Kidney epithelial cell (primary cell): ENCODE data around the gene NLGN2. TPM values are rescaled to one million over a fixed set of nuclear protein-coding genes. Genes with fewer than 3 reads are reported as not detected.
"Not testable (repeated sequence)": the region's sequence is repeated elsewhere in the genome, so short reads cannot be mapped to it uniquely, and the experiment has no call there.

ENCODE experiments used
- DNase-seq: peaks from one replicate; pipeline ENCODE4 v3.0.0-alpha.2; 2010; ENCODE audit warnings: low read depth
- H3K27me3 ChIP-seq: 2 replicates; pipeline ENCODE4 v1.6.0; 2011; ENCODE audit warnings: low read length; ENCODE audit not compliant: control insufficient read depth, insufficient read depth
- H3K36me3 ChIP-seq: 2 replicates; pipeline ENCODE4 v1.5.1; 2011; ENCODE audit warnings: low read length; ENCODE audit not compliant: control insufficient read depth, insufficient read depth
- H3K4me3 ChIP-seq: 2 replicates; pipeline ENCODE4 v1.5.1; 2011; ENCODE audit warnings: low read depth, mild to moderate bottlenecking, control low read depth, low read length
- total RNA-seq: library from RNA; depleted of rRNA; stranded (reverse); fragments of >200 nt; gene quantifications from 2 replicates; pipeline ENCODE4 v1.2.3, GENCODE V29; 2015
- TF ChIP-seq, protein P1 (sequence below): IDR thresholded peaks from 2 replicates; pipeline ENCODE4 v1.5.1; 2011; ENCODE audit warnings: mild to moderate bottlenecking, moderate library complexity, low read length, control low read depth, inconsistent platforms; ENCODE audit not compliant: insufficient read depth, poor library complexity, severe bottlenecking

Gene NLGN2
- total RNA-seq: 8.3 and 8.4 TPM in 2 replicates

DNA sequence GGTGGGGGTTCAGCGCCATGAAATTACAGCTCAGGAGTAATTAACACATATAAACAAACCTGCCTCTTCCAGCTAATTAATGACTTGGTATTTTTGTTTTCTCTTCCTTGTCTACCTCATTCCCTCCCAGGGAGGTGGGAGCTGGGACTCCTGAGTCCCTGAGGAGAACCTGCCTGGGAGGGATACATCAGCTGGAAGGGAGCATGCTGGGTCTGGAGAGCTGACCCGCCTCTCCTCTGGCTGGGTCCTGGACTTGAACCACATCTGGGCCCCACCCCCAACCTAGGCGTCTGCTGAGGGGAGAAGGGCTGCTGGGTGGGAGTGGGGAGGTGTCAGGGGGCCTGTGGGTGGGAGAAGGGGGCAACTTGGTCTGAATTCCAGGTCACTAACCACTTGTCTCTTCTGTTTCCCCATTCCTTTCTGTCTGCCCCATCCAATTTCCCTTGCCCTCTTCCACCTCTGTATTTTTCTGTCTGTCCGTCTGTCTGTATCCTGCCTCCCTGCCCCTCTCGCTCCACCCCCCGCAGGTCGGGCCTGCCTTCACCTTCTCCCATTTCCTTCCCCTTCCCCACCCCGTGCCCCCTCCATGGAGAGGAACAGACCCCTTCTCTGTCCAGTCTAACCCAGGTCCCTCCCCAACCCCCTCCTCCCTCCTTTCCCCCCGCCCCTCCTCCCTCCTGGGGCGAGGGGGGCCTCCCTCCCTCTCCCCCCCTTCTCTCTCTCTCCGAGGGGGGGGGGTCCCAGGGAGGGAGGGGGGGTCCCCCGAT is at the start of gene NLGN2:
Gene NLGN2, plus strand, starts transcription at position 361 of the 767 bp plus-strand sequence. CDS start 411 bp downstream, outside the sequence.
- DNase-seq: no peak
- Histone ChIP-seq H3K27me3 (no peaks in the 10 kb centered on the region), H3K4me3 (no peak within 1 kb of the TSS), H3K36me3 (no peaks in the 10 kb centered on the region)
- TF ChIP-seq, protein P1, sequence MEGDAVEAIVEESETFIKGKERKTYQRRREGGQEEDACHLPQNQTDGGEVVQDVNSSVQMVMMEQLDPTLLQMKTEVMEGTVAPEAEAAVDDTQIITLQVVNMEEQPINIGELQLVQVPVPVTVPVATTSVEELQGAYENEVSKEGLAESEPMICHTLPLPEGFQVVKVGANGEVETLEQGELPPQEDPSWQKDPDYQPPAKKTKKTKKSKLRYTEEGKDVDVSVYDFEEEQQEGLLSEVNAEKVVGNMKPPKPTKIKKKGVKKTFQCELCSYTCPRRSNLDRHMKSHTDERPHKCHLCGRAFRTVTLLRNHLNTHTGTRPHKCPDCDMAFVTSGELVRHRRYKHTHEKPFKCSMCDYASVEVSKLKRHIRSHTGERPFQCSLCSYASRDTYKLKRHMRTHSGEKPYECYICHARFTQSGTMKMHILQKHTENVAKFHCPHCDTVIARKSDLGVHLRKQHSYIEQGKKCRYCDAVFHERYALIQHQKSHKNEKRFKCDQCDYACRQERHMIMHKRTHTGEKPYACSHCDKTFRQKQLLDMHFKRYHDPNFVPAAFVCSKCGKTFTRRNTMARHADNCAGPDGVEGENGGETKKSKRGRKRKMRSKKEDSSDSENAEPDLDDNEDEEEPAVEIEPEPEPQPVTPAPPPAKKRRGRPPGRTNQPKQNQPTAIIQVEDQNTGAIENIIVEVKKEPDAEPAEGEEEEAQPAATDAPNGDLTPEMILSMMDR: no peak

DNA sequence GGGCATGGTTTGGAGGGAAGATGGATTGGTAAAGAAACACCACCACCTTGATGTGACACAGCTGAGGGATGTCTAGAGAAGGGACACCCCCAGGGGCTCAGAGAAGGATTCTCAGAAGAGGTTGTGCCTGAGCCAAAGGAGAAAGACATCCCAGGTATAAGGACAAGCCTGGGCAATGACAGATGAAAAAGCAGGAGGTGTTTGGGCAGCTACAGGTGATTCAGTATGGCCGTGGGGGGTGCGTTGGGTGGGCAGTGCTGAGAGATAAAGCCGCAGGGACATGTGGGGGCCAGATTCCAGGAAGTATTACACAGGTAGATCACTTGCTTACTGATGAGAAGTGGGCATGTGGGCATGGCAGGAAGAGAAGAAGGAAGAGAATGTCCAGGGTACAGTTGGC is 45.7 kb upstream of the NLGN2 start:
- no peak overlapping the region for H3K4me3 ChIP-seq
- no peaks in the 10 kb centered on the region for H3K27me3 ChIP-seq
- no peaks in the 10 kb centered on the region for H3K36me3 ChIP-seq
- no peak for DNase-seq
- TF ChIP-seq, protein P1: no peak

DNA sequence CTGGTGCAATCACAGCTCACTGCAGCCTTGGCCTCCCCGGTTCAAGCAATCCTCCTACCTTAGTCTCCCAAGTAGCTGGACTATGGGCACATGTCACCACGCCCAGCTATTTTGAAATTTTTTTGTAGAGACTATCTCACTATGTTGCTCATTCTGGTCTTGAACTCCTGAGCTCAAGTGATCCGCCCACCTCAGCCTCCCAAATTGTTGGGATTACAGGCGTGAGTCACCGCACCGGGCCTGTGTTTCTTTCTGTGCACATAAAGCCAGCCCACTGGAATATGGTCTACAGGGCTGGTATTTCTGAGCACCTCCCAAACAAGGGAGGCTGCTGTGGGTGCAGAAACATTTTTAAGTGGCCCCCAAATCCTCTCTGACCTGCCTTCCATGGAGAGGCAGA is 44.3 kb upstream of the NLGN2 start:
- Histone ChIP-seq H3K27me3 (peaks cover under 1% of the 10 kb centered on the region), H3K36me3 (no peaks in the 10 kb centered on the region), H3K4me3 (no peak overlapping the region)
- TF ChIP-seq, protein P1: no peak
- no peak for DNase-seq

DNA sequence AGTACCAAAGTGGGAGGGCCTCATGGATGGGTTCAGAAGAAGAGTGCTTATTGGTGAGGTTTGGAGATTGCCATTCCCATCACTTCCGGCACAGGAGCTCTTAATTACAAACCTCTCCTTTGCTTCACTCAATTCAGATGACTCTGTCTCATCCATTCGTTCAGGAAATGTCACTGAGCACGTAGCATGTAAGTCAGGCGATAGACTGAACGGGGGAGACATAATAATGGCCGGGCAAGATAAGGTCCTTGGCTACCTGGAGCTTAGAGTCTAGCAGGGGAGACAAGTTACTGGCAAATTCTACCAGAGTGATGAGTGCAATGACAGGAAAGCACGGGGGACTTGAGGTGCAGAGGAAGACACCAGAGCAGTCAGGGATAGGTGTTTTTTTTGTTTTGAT is 41.7 kb upstream of the NLGN2 start:
- not testable (repeated sequence) for DNase-seq, H3K36me3 ChIP-seq, H3K4me3 ChIP-seq

DNA sequence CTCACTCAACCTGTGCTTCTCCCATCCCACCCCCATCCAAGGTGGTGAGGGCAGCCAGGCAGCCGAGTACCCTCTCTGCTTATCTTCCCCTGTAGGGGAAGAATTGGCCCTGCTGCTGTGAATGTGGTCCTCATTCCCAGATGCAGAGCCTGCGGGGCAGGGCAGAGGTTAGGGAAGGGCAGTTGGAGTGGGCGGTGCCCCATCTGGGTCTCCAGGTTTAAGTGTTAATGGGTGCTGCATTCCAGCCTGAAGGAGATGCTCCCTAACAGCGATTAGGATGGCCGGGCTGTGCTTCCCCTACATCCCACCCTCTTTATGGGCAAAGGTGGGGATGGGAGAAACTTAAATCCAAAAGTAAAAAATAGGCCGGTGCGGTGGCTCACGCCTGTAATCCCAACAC is 40.6 kb upstream of the NLGN2 start:
- DNase-seq: no peak
- H3K27me3 ChIP-seq: peaks cover 2% of the 10 kb centered on the region
- TF ChIP-seq, protein P1: no peak
- H3K36me3 ChIP-seq: no peaks in the 10 kb centered on the region
- H3K4me3 ChIP-seq: no peak overlapping the region

More for the DNA sequence above, 41.7 kb upstream of the NLGN2 start:
- not testable (repeated sequence) for H3K27me3 ChIP-seq

DNA sequence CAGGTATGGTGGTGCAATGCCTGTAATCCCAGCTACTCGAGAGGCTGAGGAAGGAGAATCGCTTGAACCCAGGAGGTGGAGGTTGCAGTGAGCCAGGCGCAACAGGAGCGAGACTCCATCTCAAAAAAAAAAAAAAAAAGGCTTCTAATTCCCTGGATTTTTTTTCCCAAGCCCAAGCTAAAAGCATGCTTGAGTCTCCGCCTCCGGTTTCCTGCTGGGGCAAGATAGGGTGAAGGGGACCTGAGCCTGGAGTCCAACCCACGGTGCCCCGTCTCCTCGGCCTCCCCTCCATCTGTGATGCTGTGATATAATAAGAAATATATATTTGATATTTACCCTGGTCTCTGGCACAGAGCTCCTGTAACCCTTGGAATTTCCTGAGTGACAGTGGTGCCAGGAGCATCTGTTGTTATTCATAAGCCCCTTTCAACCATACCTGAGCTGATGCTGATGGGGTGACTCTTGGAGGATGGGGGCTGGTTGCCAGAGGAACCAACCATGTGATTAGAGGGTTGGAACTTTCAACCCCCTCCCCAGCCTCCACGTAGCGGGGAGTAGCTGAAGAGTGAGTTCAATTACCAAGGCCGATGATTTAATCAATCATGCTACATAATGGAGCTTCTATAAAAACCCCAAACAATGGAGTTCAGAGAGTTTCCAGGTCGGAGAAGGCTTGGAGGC is 39.6 kb upstream of the NLGN2 start:
- peaks cover 2% of the 10 kb centered on the region for H3K27me3 ChIP-seq
- no peak overlapping the region for H3K4me3 ChIP-seq
- TF ChIP-seq, protein P1: no peak
- H3K36me3 ChIP-seq: no peaks in the 10 kb centered on the region
- DNase-seq: no peak

DNA sequence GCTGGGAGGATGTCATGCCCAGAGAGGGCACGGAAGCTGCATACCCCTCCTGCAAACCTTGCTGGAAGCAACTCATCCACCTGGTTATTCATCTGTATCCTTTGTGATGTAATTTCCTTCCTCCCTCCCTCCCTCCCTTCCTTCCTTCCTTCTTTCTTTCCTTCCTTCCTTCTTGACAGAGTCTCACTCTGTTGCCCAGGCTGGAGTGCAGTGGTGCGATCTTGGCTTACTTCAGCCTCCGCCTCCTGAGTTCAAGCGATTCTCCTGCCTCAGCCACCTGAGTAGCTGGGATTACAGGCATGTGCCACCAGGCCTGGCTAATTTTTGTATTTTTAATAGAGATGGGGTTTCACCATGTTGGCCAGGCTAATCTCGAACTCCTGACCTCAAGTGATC is 39.0 kb upstream of the NLGN2 start:
- not testable (repeated sequence) for H3K4me3 ChIP-seq, DNase-seq, H3K36me3 ChIP-seq, H3K27me3 ChIP-seq
